Measurements from ENCODE around the gene TSPAN9. TPM values are rescaled to one million over a fixed set of nuclear protein-coding genes. Genes with fewer than 3 reads are reported as not detected.

Gene TSPAN9
- total RNA-seq, 4 donors from 2014 or later: 13.7 to 35.4 (median 26.7) TPM

DNA sequence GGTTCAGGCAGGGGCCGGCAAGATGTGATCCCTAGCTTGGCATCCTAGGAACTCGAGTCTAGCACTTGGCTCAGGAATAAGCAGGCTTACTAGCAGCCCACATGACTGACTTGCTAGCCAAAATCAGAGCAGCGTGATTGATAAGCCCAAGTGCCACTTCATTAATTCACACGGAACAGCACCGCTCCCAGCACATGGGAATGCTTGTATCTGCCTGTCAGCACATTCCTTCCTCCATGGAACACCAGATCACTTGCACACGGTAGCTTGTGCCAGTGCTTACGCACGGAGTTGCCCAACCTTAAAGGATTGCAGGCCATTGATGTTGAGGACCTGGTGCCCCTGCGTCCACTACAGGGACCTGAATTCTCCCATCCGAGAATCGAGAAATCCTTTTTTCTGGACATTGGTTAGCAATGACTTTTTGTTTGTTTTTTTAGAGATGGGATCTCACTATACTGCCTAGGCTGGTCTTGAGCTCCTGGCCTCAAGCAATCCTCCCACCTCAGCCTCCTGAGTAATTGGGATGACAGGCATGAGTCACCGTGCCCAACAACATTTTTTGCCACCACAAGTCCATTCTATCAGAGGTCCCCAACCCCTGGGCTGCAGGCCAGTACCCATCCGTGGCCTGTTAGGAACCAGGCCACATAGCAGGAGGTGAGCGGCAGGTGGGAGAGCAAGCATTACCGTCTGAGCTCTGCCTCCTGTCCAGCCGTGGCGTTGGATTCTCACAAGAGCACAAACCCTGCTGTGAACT is 30.6 kb upstream of the TSPAN9 start:
- H3K27me3 ChIP-seq: peaks cover 0 to 4% (median 0%) of the 10 kb centered on the region in 4 donors
- H3K4me3 ChIP-seq: no peak overlapping the region
- H3K4me1 ChIP-seq: peaks cover 0 to 4% (median 0%) of the 10 kb centered on the region in 4 donors
- H3K36me3 ChIP-seq: no peaks in the 10 kb centered on the region
- DNase-seq (ENCODE audit: extremely low spot score): no peak
- H3K27ac ChIP-seq (replicated peaks in 1 of 4): no peak overlapping the region
- intact Hi-C loops (cut with DNase I): no loop called here
- H3K9me3 ChIP-seq: no peaks in the 10 kb centered on the region
- TF ChIP-seq EP300 (IDR thresholded peaks at IDR 0.05) (no peak), POLR2AphosphoS5 (IDR thresholded peaks at IDR 0.05) (no peak), POLR2A (IDR thresholded peaks at IDR 0.05; ENCODE audit: low read depth) (no peak)
- TF ChIP-seq, protein P1, sequence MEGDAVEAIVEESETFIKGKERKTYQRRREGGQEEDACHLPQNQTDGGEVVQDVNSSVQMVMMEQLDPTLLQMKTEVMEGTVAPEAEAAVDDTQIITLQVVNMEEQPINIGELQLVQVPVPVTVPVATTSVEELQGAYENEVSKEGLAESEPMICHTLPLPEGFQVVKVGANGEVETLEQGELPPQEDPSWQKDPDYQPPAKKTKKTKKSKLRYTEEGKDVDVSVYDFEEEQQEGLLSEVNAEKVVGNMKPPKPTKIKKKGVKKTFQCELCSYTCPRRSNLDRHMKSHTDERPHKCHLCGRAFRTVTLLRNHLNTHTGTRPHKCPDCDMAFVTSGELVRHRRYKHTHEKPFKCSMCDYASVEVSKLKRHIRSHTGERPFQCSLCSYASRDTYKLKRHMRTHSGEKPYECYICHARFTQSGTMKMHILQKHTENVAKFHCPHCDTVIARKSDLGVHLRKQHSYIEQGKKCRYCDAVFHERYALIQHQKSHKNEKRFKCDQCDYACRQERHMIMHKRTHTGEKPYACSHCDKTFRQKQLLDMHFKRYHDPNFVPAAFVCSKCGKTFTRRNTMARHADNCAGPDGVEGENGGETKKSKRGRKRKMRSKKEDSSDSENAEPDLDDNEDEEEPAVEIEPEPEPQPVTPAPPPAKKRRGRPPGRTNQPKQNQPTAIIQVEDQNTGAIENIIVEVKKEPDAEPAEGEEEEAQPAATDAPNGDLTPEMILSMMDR (IDR thresholded peaks at IDR 0.05): no peak
- 89% methylated on average over 13 of the region's 17 CpGs for whole genome bisulfite sequencing

DNA sequence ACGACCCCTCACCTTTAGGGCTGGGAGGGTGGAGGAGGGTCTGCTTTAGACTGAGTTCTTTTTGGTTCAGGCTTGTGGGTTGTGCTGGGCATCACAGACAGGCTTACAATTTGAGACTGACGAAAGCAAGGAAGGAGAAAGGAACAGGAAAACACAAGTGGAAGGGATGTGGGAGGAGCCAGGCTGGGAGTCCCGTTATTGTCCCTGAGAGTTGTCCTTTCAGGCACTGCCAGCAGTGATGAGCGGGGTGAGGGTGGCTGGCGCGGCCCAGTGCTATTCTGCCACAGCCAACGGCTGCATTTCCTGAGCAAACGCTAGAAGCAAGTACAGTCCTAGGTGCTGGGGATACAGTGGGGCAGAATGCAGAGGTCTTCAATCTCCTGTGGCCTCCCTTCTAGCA is 29.2 kb upstream of the TSPAN9 start:
- DNase-seq (ENCODE audit: extremely low spot score): no peak

DNA sequence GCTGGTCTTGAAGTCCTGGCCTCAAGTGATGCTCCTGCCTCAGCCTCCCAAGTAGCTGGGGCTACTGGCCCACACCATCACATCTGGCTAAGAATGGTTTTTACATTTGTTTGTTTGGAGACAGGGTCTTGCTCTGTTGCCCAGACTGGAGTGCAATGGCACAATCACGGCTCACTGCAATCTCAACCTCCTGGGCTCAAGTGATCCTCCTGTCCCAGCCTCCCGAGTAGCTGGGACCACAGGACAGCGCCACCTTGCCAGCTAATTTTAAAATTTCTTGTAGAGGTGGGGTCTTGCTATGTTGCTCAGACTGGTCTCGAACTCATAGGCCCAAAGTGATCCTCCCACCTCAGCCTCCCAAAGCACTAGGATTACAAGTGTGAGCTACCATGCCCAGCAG is 28.6 kb upstream of the TSPAN9 start:
- TF ChIP-seq, protein P1 (IDR thresholded peaks at IDR 0.05): no peak
- no peak for TF ChIP-seq POLR2AphosphoS5 (IDR thresholded peaks at IDR 0.05)
- TF ChIP-seq POLR2A (IDR thresholded peaks at IDR 0.05; ENCODE audit: low read depth): no peak
- TF ChIP-seq EP300 (IDR thresholded peaks at IDR 0.05): no peak
- DNase-seq (ENCODE audit: extremely low spot score): no peak

More for the DNA sequence above, 29.2 kb upstream of the TSPAN9 start:
- Histone ChIP-seq H3K9me3 (no peaks in the 10 kb centered on the region), H3K4me1 (no peaks in the 10 kb centered on the region), H3K4me3 (no peak overlapping the region), H3K27me3 (peaks cover 0 to 4% (median 0%) of the 10 kb centered on the region in 4 donors), H3K27ac (replicated peaks in 1 of 4) (no peak overlapping the region), H3K36me3 (no peaks in the 10 kb centered on the region)
- TF ChIP-seq POLR2AphosphoS5 (IDR thresholded peaks at IDR 0.05) (no peak), EP300 (IDR thresholded peaks at IDR 0.05) (no peak), POLR2A (IDR thresholded peaks at IDR 0.05; ENCODE audit: low read depth) (no peak)
- TF ChIP-seq, protein P1 (IDR thresholded peaks at IDR 0.05): no peak
- intact Hi-C loops (cut with DNase I): no loop called here
- WGBS: 61% methylated on average over 8 of the region's 8 CpGs

DNA sequence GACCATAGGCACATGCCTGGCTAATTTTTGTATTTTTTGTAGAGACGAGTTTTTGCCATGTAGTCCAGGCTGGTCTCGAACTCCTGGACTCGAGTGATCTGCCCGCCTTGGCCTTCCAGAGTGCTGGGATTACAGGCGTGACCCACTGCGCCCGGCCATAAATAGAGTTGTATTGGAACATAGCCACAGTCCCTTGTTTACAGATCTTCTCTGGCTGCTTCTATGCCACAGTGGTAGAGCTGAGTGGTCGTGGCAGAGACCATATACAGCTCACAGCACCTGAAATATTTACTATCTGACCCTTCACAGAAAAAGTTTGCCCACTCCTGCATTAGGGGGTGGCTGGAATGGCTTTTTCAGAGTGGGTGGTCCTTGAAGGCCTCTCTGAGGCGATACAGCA is 28.0 kb upstream of the TSPAN9 start:
- Histone ChIP-seq H3K4me1 (no peaks in the 10 kb centered on the region), H3K27ac (replicated peaks in 1 of 4) (no peak overlapping the region), H3K27me3 (no peaks in the 10 kb centered on the region), H3K4me3 (no peak overlapping the region), H3K36me3 (no peaks in the 10 kb centered on the region), H3K9me3 (no peaks in the 10 kb centered on the region)
- intact Hi-C loops (cut with DNase I): no loop called here
- TF ChIP-seq, protein P1 (IDR thresholded peaks at IDR 0.05): no peak
- TF ChIP-seq EP300 (IDR thresholded peaks at IDR 0.05) (no peak), POLR2A (IDR thresholded peaks at IDR 0.05; ENCODE audit: low read depth) (no peak), POLR2AphosphoS5 (IDR thresholded peaks at IDR 0.05) (no peak)
- no peak for DNase-seq (ENCODE audit: extremely low spot score)
- 82% methylated on average over 9 of the region's 9 CpGs for WGBS

More for the DNA sequence above, 28.6 kb upstream of the TSPAN9 start:
- Histone ChIP-seq H3K9me3 (no peaks in the 10 kb centered on the region), H3K4me1 (no peaks in the 10 kb centered on the region), H3K4me3 (no peak overlapping the region), H3K27me3 (peaks cover 0 to 2% (median 0%) of the 10 kb centered on the region in 4 donors), H3K27ac (replicated peaks in 1 of 4) (no peak overlapping the region), H3K36me3 (no peaks in the 10 kb centered on the region)
- intact Hi-C loops (cut with DNase I): no loop called here
- WGBS: 92% methylated on average over 1 of the region's 4 CpGs
